Activated T-cell treated with anti-CD3 and anti-CD28 coated beads, Interleukin-2, amount 50 U/mL, for 48 hours (primary cell): ENCODE data around the gene SUZ12.
A peak's percentile ranks its signal among the peaks of the same experiment; 100 is the strongest.
"Not testable (repeated sequence)": the region's sequence is repeated elsewhere in the genome, so short reads cannot be mapped to it uniquely, and the experiment has no call there.

ENCODE experiments used
- DNase-seq, 2 experiments: peaks; one replicate each; pipeline ENCODE4 v3.0.0-alpha.2; 2020

The SUZ12 gene

GRCh38 chr17:31964131-31964530, 27.3 kb downstream of the SUZ12 start:
- not testable (repeated sequence) for DNase-seq

GRCh38 chr17:31967648-31968047, 30.8 kb downstream of the SUZ12 start:
- DNase-seq, result peak in 1 of 2 experiments; percentile 13

- not testable (repeated sequence) for DNase-seq
Observed at GRCh38 chr17:31970416-31970815, 33.6 kb downstream of the SUZ12 start.

- peak in 1 of 2 experiments; percentile 1 for DNase-seq
Observed at GRCh38 chr17:31974269-31975071, 37.7 kb downstream of the SUZ12 start.

- DNase-seq, result not testable (repeated sequence)
Observed at GRCh38 chr17:31975391-31975790, 38.6 kb downstream of the SUZ12 start.

GRCh38 chr17:31991821-31992220, 55.0 kb downstream of the SUZ12 start:
- not testable (repeated sequence) for DNase-seq

- DNase-seq, result no peak
Observed at GRCh38 chr17:31997005-31997404, 60.2 kb downstream of the SUZ12 start.

- DNase-seq, result peak; percentile 94 to 95
Observed at GRCh38 chr17:32006957-32007462, 70.2 kb downstream of the SUZ12 start, which contains the start of gene LRRC37B. LRRC37B (plus strand) TSS chr17:32007383; CDS start chr17:32021393, 14,010 bp downstream.

GRCh38 chr17:32007463-32008298, 70.9 kb downstream of the SUZ12 start:
- DNase-seq, result peak; percentile 63 to 71

GRCh38 chr17:32009262-32009542, 72.4 kb downstream of the SUZ12 start:
- no peak for DNase-seq

- DNase-seq, result no peak
Observed at GRCh38 chr17:32010114-32010513, 73.3 kb downstream of the SUZ12 start.

- DNase-seq, result no peak
Observed at GRCh38 chr17:32015245-32016013, 78.6 kb downstream of the SUZ12 start.

GRCh38 chr17:32016231-32016630, 79.4 kb downstream of the SUZ12 start:
- DNase-seq, result no peak

- no peak for DNase-seq
Observed at GRCh38 chr17:32019228-32019627, 82.4 kb downstream of the SUZ12 start.

- no peak for DNase-seq
Observed at GRCh38 chr17:32020943-32021614, 84.3 kb downstream of the SUZ12 start.

- no peak for DNase-seq
Observed at GRCh38 chr17:32021615-32021955, 84.8 kb downstream of the SUZ12 start.

- DNase-seq, result not testable (repeated sequence)
Observed at GRCh38 chr17:32022554-32022953, 85.7 kb downstream of the SUZ12 start.

GRCh38 chr17:32027271-32027670, 90.5 kb downstream of the SUZ12 start:
- not testable (repeated sequence) for DNase-seq

- DNase-seq, result no peak
Observed at GRCh38 chr17:32033223-32033622, 96.4 kb downstream of the SUZ12 start.

GRCh38 chr17:32033812-32034211, 97.0 kb downstream of the SUZ12 start:
- DNase-seq, result not testable (repeated sequence)

GRCh38 chr17:32040246-32040645, 103.4 kb downstream of the SUZ12 start:
- DNase-seq, result not testable (repeated sequence)

- DNase-seq, result not testable (repeated sequence)
Observed at GRCh38 chr17:32041306-32041875, 104.6 kb downstream of the SUZ12 start.
